Measurements from ENCODE around the gene NREP.

Gene NREP

GRCh38 chr5:111697215-111697614 lies 59.8 kb downstream of the NREP start:
- DNase-seq (ENCODE audit: low read depth, low spot score): no peak
- no peak for TF ChIP-seq ZNF274 (IDR thresholded peaks at IDR 0.05; ENCODE audit: low read depth, low read length)
- TF ChIP-seq YY1 (IDR thresholded peaks at IDR 0.05; ENCODE audit: insufficient read depth, insufficient read length): no peak
- no peak for TF ChIP-seq SUZ12 (IDR thresholded peaks at IDR 0.05; ENCODE audit: extremely low read depth, insufficient read depth, insufficient read length)
- H3K36me3 ChIP-seq (ENCODE audit: insufficient read depth, insufficient read length, low read length): no peaks in the 10 kb centered on the region
- no peaks in the 10 kb centered on the region for H3K4me1 ChIP-seq (ENCODE audit: insufficient read depth, insufficient read length)
- H3K4me3 ChIP-seq (ENCODE audit: insufficient read length, low read depth): no peak overlapping the region
- no peaks in the 10 kb centered on the region for H3K27me3 ChIP-seq (ENCODE audit: insufficient read depth, insufficient read length)
- no peak overlapping the region for H3K9ac ChIP-seq (ENCODE audit: insufficient read length, low read depth)
- H3K9me3 ChIP-seq (ENCODE audit: insufficient read depth, low read length): no peaks in the 10 kb centered on the region

- Histone ChIP-seq H3K36me3 (ENCODE audit: insufficient read depth, insufficient read length, low read length) (no peaks in the 10 kb centered on the region), H3K9ac (ENCODE audit: insufficient read length, low read depth) (no peak overlapping the region), H3K4me3 (ENCODE audit: insufficient read length, low read depth) (no peak overlapping the region), H3K9me3 (ENCODE audit: insufficient read depth, low read length) (no peaks in the 10 kb centered on the region), H3K27me3 (ENCODE audit: insufficient read depth, insufficient read length) (no peaks in the 10 kb centered on the region), H3K4me1 (ENCODE audit: insufficient read depth, insufficient read length) (no peaks in the 10 kb centered on the region)
- TF ChIP-seq ZNF274 (IDR thresholded peaks at IDR 0.05; ENCODE audit: low read depth, low read length) (no peak), YY1 (IDR thresholded peaks at IDR 0.05; ENCODE audit: insufficient read depth, insufficient read length) (no peak), SUZ12 (IDR thresholded peaks at IDR 0.05; ENCODE audit: extremely low read depth, insufficient read depth, insufficient read length) (no peak)
- no peak for DNase-seq (ENCODE audit: low read depth, low spot score)
Observed at GRCh38 chr5:111695991-111696390, 61.0 kb downstream of the NREP start.

- Histone ChIP-seq H3K4me1 (ENCODE audit: insufficient read depth, insufficient read length) (no peaks in the 10 kb centered on the region), H3K27me3 (ENCODE audit: insufficient read depth, insufficient read length) (no peaks in the 10 kb centered on the region), H3K36me3 (ENCODE audit: insufficient read depth, insufficient read length, low read length) (no peaks in the 10 kb centered on the region), H3K9ac (ENCODE audit: insufficient read length, low read depth) (no peak overlapping the region), H3K9me3 (ENCODE audit: insufficient read depth, low read length) (no peaks in the 10 kb centered on the region), H3K4me3 (ENCODE audit: insufficient read length, low read depth) (no peak overlapping the region)
- no peak for TF ChIP-seq SUZ12 (IDR thresholded peaks at IDR 0.05; ENCODE audit: extremely low read depth, insufficient read depth, insufficient read length)
- TF ChIP-seq YY1 (IDR thresholded peaks at IDR 0.05; ENCODE audit: insufficient read depth, insufficient read length): no peak
- TF ChIP-seq ZNF274 (IDR thresholded peaks at IDR 0.05; ENCODE audit: low read depth, low read length): no peak
- DNase-seq (ENCODE audit: low read depth, low spot score): no peak
Observed at GRCh38 chr5:111694133-111694532, 62.9 kb downstream of the NREP start.

GRCh38 chr5:111691914-111692313 lies 65.1 kb downstream of the NREP start:
- Histone ChIP-seq H3K36me3 (ENCODE audit: insufficient read depth, insufficient read length, low read length) (no peaks in the 10 kb centered on the region), H3K4me1 (ENCODE audit: insufficient read depth, insufficient read length) (no peaks in the 10 kb centered on the region), H3K9me3 (ENCODE audit: insufficient read depth, low read length) (no peaks in the 10 kb centered on the region), H3K27me3 (ENCODE audit: insufficient read depth, insufficient read length) (no peaks in the 10 kb centered on the region), H3K4me3 (ENCODE audit: insufficient read length, low read depth) (no peak overlapping the region), H3K9ac (ENCODE audit: insufficient read length, low read depth) (no peak overlapping the region)
- DNase-seq (ENCODE audit: low read depth, low spot score): no peak
- TF ChIP-seq ZNF274 (IDR thresholded peaks at IDR 0.05; ENCODE audit: low read depth, low read length): no peak

GRCh38 chr5:111691508-111691907 lies 65.5 kb downstream of the NREP start:
- DNase-seq (ENCODE audit: low read depth, low spot score): no peak
- Histone ChIP-seq H3K4me1 (ENCODE audit: insufficient read depth, insufficient read length) (no peaks in the 10 kb centered on the region), H3K27me3 (ENCODE audit: insufficient read depth, insufficient read length) (no peaks in the 10 kb centered on the region), H3K9ac (ENCODE audit: insufficient read length, low read depth) (no peak overlapping the region), H3K36me3 (ENCODE audit: insufficient read depth, insufficient read length, low read length) (no peaks in the 10 kb centered on the region), H3K4me3 (ENCODE audit: insufficient read length, low read depth) (no peak overlapping the region), H3K9me3 (ENCODE audit: insufficient read depth, low read length) (no peaks in the 10 kb centered on the region)
- TF ChIP-seq SUZ12 (IDR thresholded peaks at IDR 0.05; ENCODE audit: extremely low read depth, insufficient read depth, insufficient read length): no peak
- TF ChIP-seq YY1 (IDR thresholded peaks at IDR 0.05; ENCODE audit: insufficient read depth, insufficient read length): no peak

- no peaks in the 10 kb centered on the region for H3K27me3 ChIP-seq (ENCODE audit: insufficient read depth, insufficient read length)
- DNase-seq (ENCODE audit: low read depth, low spot score): no peak
- H3K9me3 ChIP-seq (ENCODE audit: insufficient read depth, low read length): no peaks in the 10 kb centered on the region
- H3K4me1 ChIP-seq (ENCODE audit: insufficient read depth, insufficient read length): no peaks in the 10 kb centered on the region
- H3K36me3 ChIP-seq (ENCODE audit: insufficient read depth, insufficient read length, low read length): no peaks in the 10 kb centered on the region
- H3K9ac ChIP-seq (ENCODE audit: insufficient read length, low read depth): no peak overlapping the region
- H3K4me3 ChIP-seq (ENCODE audit: insufficient read length, low read depth): no peak overlapping the region
- TF ChIP-seq YY1 (IDR thresholded peaks at IDR 0.05; ENCODE audit: insufficient read depth, insufficient read length) (no peak), ZNF274 (IDR thresholded peaks at IDR 0.05; ENCODE audit: low read depth, low read length) (no peak), SUZ12 (IDR thresholded peaks at IDR 0.05; ENCODE audit: extremely low read depth, insufficient read depth, insufficient read length) (no peak)
Observed at GRCh38 chr5:111689357-111689935, 67.5 kb downstream of the NREP start.

- Histone ChIP-seq H3K27me3 (ENCODE audit: insufficient read depth, insufficient read length) (no peaks in the 10 kb centered on the region), H3K4me1 (ENCODE audit: insufficient read depth, insufficient read length) (no peaks in the 10 kb centered on the region), H3K9me3 (ENCODE audit: insufficient read depth, low read length) (no peaks in the 10 kb centered on the region), H3K36me3 (ENCODE audit: insufficient read depth, insufficient read length, low read length) (no peaks in the 10 kb centered on the region), H3K9ac (ENCODE audit: insufficient read length, low read depth) (no peak overlapping the region), H3K4me3 (ENCODE audit: insufficient read length, low read depth) (no peak overlapping the region)
- DNase-seq (ENCODE audit: low read depth, low spot score): no peak
- TF ChIP-seq ZNF274 (IDR thresholded peaks at IDR 0.05; ENCODE audit: low read depth, low read length) (no peak), SUZ12 (IDR thresholded peaks at IDR 0.05; ENCODE audit: extremely low read depth, insufficient read depth, insufficient read length) (no peak), YY1 (IDR thresholded peaks at IDR 0.05; ENCODE audit: insufficient read depth, insufficient read length) (no peak)
Observed at GRCh38 chr5:111685969-111686368, 71.0 kb downstream of the NREP start.

- Histone ChIP-seq H3K27me3 (ENCODE audit: insufficient read depth, insufficient read length) (no peaks in the 10 kb centered on the region), H3K4me3 (ENCODE audit: insufficient read length, low read depth) (no peak overlapping the region), H3K4me1 (ENCODE audit: insufficient read depth, insufficient read length) (no peaks in the 10 kb centered on the region), H3K9me3 (ENCODE audit: insufficient read depth, low read length) (no peaks in the 10 kb centered on the region), H3K36me3 (ENCODE audit: insufficient read depth, insufficient read length, low read length) (no peaks in the 10 kb centered on the region), H3K9ac (ENCODE audit: insufficient read length, low read depth) (no peak overlapping the region)
- no peak for DNase-seq (ENCODE audit: low read depth, low spot score)
- TF ChIP-seq YY1 (IDR thresholded peaks at IDR 0.05; ENCODE audit: insufficient read depth, insufficient read length): no peak
- no peak for TF ChIP-seq SUZ12 (IDR thresholded peaks at IDR 0.05; ENCODE audit: extremely low read depth, insufficient read depth, insufficient read length)
- TF ChIP-seq ZNF274 (IDR thresholded peaks at IDR 0.05; ENCODE audit: low read depth, low read length): no peak
Observed at GRCh38 chr5:111682641-111683040, 74.4 kb downstream of the NREP start.
